Uterus (tissue), 2 donors: ENCODE measurements around the gene B3GNT7.

ENCODE experiments used
- POLR2A ChIP-seq, 2 donors: fragments of 450-650 bp; IDR thresholded peaks; one replicate each; pipeline ENCODE4 v1.6.1; 2016; ENCODE audit warnings: antibody characterized with exemption in 2 of 2, mild to moderate bottlenecking in 1 of 2, moderate library complexity in 1 of 2
- TF ChIP-seq, protein P1 (sequence below), 4 experiments: fragments of 200-600 bp in 2 of 4; fragments of 450-650 bp in 2 of 4; sonication (generic) in 2 of 4; IDR thresholded peaks; one replicate each; pipeline ENCODE4 v1.5.1; 2016 to 2019; ENCODE audit warnings: antibody characterized with exemption in 4 of 4, mild to moderate bottlenecking in 2 of 4, moderate library complexity in 1 of 4

GRCh38 chr2:231360881-231361371 lies 34.6 kb upstream of the B3GNT7 start:
- TF ChIP-seq, protein P1, sequence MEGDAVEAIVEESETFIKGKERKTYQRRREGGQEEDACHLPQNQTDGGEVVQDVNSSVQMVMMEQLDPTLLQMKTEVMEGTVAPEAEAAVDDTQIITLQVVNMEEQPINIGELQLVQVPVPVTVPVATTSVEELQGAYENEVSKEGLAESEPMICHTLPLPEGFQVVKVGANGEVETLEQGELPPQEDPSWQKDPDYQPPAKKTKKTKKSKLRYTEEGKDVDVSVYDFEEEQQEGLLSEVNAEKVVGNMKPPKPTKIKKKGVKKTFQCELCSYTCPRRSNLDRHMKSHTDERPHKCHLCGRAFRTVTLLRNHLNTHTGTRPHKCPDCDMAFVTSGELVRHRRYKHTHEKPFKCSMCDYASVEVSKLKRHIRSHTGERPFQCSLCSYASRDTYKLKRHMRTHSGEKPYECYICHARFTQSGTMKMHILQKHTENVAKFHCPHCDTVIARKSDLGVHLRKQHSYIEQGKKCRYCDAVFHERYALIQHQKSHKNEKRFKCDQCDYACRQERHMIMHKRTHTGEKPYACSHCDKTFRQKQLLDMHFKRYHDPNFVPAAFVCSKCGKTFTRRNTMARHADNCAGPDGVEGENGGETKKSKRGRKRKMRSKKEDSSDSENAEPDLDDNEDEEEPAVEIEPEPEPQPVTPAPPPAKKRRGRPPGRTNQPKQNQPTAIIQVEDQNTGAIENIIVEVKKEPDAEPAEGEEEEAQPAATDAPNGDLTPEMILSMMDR (IDR thresholded peaks at IDR 0.05) = no peak
- TF ChIP-seq POLR2A (IDR thresholded peaks at IDR 0.05) = no peak
